IMR-90 (cell line): ENCODE results near the gene DPCD. TPM values are rescaled to one million over a fixed set of nuclear protein-coding genes. Genes with fewer than 3 reads are reported as not detected.

Experiments
- ATAC-seq: fragments of 200-7000 bp; cut with Tn5 transposase; 2 replicates; pipeline ENCODE4 v1.9.1; 2020; ENCODE audit warnings: low read depth, mild to moderate bottlenecking, moderate library complexity
- BruUV-seq: library from RNA; stranded (reverse); fragments of 400-500 nt; replicated peaks from 2 replicates; lab custom pipeline; 2021; lab: Mats Ljungman, UMichigan
- CTCF ChIA-PET: fragments of 300-600 bp; formaldehyde crosslinking; extraction: SDS; loops from one replicate; lab custom pipeline; 2021; ENCODE audit warnings: antibody characterized with exemption; lab: Yijun Ruan, JAX
- POLR2A ChIA-PET: fragments of 300-600 bp; sonication (Branson Sonifier 250); formaldehyde crosslinking; loops from one replicate; lab custom pipeline; 2022; ENCODE audit warnings: antibody characterized with exemption; ENCODE audit not compliant: unreplicated experiment; lab: Charles Lee
- DNase-seq: peaks from one replicate; pipeline ENCODE4 v3.0.0; 2013
- H2AFZ ChIP-seq: replicated peaks from 2 replicates; pipeline ENCODE3; 2013; ENCODE audit warnings: low read length, mild to moderate bottlenecking; ENCODE audit not compliant: poor library complexity
- H2AK5ac ChIP-seq: 2 replicates; pipeline ENCODE4 v1.6.1; 2013; ENCODE audit warnings: low read depth, low read length, inconsistent platforms
- H2AK9ac ChIP-seq: replicated peaks from 2 replicates; pipeline ENCODE3; 2013; ENCODE audit warnings: mild to moderate bottlenecking, low read depth, low read length, moderate library complexity; ENCODE audit not compliant: poor library complexity
- H2BK120ac ChIP-seq: 2 replicates; pipeline ENCODE4 v1.6.1; 2013; ENCODE audit warnings: low read depth, low read length, inconsistent platforms
- H2BK15ac ChIP-seq: 3 replicates; pipeline ENCODE4 v1.6.1; 2013; ENCODE audit warnings: low read depth, low read length, inconsistent platforms
- H2BK20ac ChIP-seq: 2 replicates; pipeline ENCODE4 v1.6.1; 2013; ENCODE audit warnings: low read depth, mild to moderate bottlenecking, inconsistent platforms, low read length, moderate library complexity
- H2BK5ac ChIP-seq: 2 replicates; pipeline ENCODE4 v1.6.1; 2013; ENCODE audit warnings: mild to moderate bottlenecking, low read depth, low read length, inconsistent platforms; ENCODE audit not compliant: poor library complexity, severe bottlenecking
- H3K14ac ChIP-seq: replicated peaks from 2 replicates; pipeline ENCODE4 v1.6.1; 2013; ENCODE audit warnings: low read depth, low read length, inconsistent platforms
- H3K18ac ChIP-seq: 2 replicates; pipeline ENCODE4 v1.6.1; 2013; ENCODE audit warnings: low read depth, low read length, control low read depth
- H3K23ac ChIP-seq: 2 replicates; pipeline ENCODE4 v1.6.1; 2013; ENCODE audit warnings: low read depth, low read length, inconsistent platforms
- H3K27ac ChIP-seq: 2 replicates; pipeline ENCODE4 v1.5.1; 2013; ENCODE audit warnings: mild to moderate bottlenecking, control low read depth, low read length; ENCODE audit not compliant: insufficient read depth
- H3K27me3 ChIP-seq: 2 replicates; pipeline ENCODE4 v1.6.1; 2013; ENCODE audit warnings: low read length; ENCODE audit not compliant: control insufficient read depth, insufficient read depth
- H3K36me3 ChIP-seq: 2 replicates; pipeline ENCODE4 v1.6.1; 2013; ENCODE audit warnings: low read length, mixed read lengths; ENCODE audit not compliant: control insufficient read depth, insufficient read depth
- H3K4ac ChIP-seq: 2 replicates; pipeline ENCODE4 v1.6.1; 2013; ENCODE audit warnings: low read depth, low read length, inconsistent platforms
- H3K4me1 ChIP-seq: 2 replicates; pipeline ENCODE4 v1.6.1; 2013; ENCODE audit warnings: low read length, mixed read lengths; ENCODE audit not compliant: control insufficient read depth, insufficient read depth
- H3K4me2 ChIP-seq: 2 replicates; pipeline ENCODE4 v1.6.1; 2013; ENCODE audit warnings: low read depth, mild to moderate bottlenecking, control low read depth, low read length, moderate library complexity
- H3K4me3 ChIP-seq: 2 replicates; pipeline ENCODE4 v1.5.1; 2013; ENCODE audit warnings: low read depth, mild to moderate bottlenecking, control low read depth, low read length, moderate library complexity; ENCODE audit not compliant: insufficient read depth
- H3K56ac ChIP-seq: 2 replicates; pipeline ENCODE4 v1.6.1; 2013; ENCODE audit warnings: low read length, inconsistent platforms; ENCODE audit not compliant: insufficient read depth; ENCODE audit errors: extremely low read depth
- H3K79me1 ChIP-seq, 2 experiments: 2 replicates each; pipeline ENCODE4 v1.6.1; 2013; ENCODE audit warnings: low read length in 2 of 2, inconsistent platforms in 1 of 2, low read depth in 1 of 2
- H3K9ac ChIP-seq: 2 replicates; pipeline ENCODE4 v1.6.1; 2013; ENCODE audit warnings: low read depth, low read length, control low read depth
- H3K9me1 ChIP-seq: 2 replicates; pipeline ENCODE4 v1.6.1; 2013; ENCODE audit warnings: low read length, inconsistent platforms; ENCODE audit not compliant: insufficient read depth
- H3K9me3 ChIP-seq: 2 replicates; pipeline ENCODE4 v1.6.1; 2013; ENCODE audit warnings: low read length; ENCODE audit not compliant: control insufficient read depth, insufficient read depth
- H4K20me1 ChIP-seq: 2 replicates; pipeline ENCODE4 v1.6.1; 2013; ENCODE audit warnings: low read length, inconsistent platforms; ENCODE audit not compliant: insufficient read depth
- H4K5ac ChIP-seq: 2 replicates; pipeline ENCODE4 v1.6.1; 2013; ENCODE audit warnings: mild to moderate bottlenecking, low read depth, low read length, control low read depth
- H4K8ac ChIP-seq, 2 experiments: 2 replicates each; pipeline ENCODE4 v1.6.1; 2013; ENCODE audit warnings: low read depth in 2 of 2, low read length in 2 of 2, control low read depth in 1 of 2, inconsistent platforms in 1 of 2
- H4K91ac ChIP-seq: 2 replicates; pipeline ENCODE4 v1.6.1; 2013; ENCODE audit warnings: low read depth, low read length, inconsistent platforms; ENCODE audit not compliant: insufficient read depth
- MAFK ChIP-seq: IDR thresholded peaks from 2 replicates; pipeline ENCODE4 v1.6.1; 2012; ENCODE audit warnings: low read depth, low read length, improper control_type of control experiment
- RAD21 ChIP-seq: IDR thresholded peaks from 2 replicates; pipeline ENCODE4 v1.6.1; 2012; ENCODE audit warnings: low read length, improper control_type of control experiment
- WGBS, 2 experiments: methylation state at CpG; one replicate each; pipeline versions ENCODE4 v1.1.5 to v1.1.7; 2013; ENCODE audit warnings: missing lambda C conversion rate in 2 of 2; ENCODE audit not compliant: insufficient read length in 1 of 2; ENCODE audit errors: extremely low coverage in 2 of 2; 5-methylcytosine and 5-hydroxymethylcytosine counted together
- dilution Hi-C: fragments of 300-500 bp; cut with HindIII; formaldehyde crosslinking; loops from one replicate; pipeline ENCODE4 v1.14.3; 2018; ENCODE audit warnings: low sequenced_read_pairs; ENCODE audit not compliant: unreplicated experiment
- in situ Hi-C: fragments of 300-500 bp; cut with MboI; formaldehyde crosslinking; loops from 3 replicates; pipeline ENCODE4 v1.14.3; 2019; ENCODE audit warnings: low sequenced_read_pairs, inconsistent platforms, mixed read lengths
- intact Hi-C: fragments of 100-400 bp; cut with micrococcal nuclease; formaldehyde crosslinking; loops from 2 replicates; pipeline ENCODE4 v1.10.0; 2022
- polyA plus RNA-seq, 3 experiments: library from polyadenylated mRNA; depleted of rRNA; stranded (reverse); fragments of >200 nt; gene quantifications; 2 replicates each; pipeline ENCODE4 v1.2.3, GENCODE V29; 2012; ENCODE audit warnings: low replicate concordance in 1 of 3
- total RNA-seq: library from RNA; depleted of rRNA; stranded (reverse); fragments of >200 nt; gene quantifications from 2 replicates; pipeline ENCODE4 v1.2.3, GENCODE V29; 2012

DPCD gene
- total and polyA plus RNA-seq, 2 of the 4 experiments (the other 2 are of a cell fraction), result 59.1 to 73.7 TPM

DNA sequence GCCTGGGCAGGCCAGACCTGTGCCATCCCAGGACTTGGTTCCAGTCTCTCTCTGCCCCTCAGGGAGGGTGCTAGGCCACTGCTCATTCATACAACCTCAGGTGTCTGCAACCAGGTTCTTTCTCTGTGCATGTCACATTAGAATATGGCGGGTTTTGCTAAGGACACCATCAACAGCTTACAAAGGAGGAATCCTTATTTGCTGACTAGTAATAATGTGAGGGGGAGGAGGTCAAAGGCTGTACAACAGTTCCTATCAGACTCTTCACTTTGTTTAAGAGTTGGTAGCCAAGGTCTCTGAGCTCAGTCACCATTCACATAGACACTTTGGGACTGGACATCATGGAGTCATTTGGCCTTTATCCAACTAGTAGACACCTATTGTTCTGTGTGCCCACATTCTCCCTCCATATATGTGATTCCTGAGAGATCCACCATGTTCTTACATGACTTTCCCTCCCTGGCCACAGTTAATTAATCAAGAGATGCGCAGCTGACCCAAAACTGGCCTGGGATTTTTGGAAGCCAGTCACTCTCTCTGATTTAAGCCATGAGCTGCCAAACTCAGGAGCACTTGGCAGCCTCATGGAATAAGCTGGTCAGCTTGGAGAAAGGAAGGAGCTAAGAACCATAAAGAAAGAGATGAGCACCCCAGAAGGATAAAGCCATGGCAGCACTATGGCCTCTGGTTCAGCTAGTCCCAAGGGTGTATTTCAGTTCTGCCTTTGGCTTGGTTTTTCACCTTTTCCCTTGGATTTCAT is 51.2 kb downstream of the DPCD start:
- Histone ChIP-seq H2BK20ac (no peak overlapping the region), H2BK5ac (no peak overlapping the region), H2AFZ (no peak overlapping the region), H2BK15ac (no peak overlapping the region), H3K9me3 (no peaks in the 10 kb centered on the region), H4K5ac (no peak overlapping the region), H3K23ac (no peak overlapping the region), H3K4me1 (no peaks in the 10 kb centered on the region), H2AK9ac (no peak overlapping the region), H3K4me3 (no peak overlapping the region), H3K18ac (no peak overlapping the region), H3K9ac (no peak overlapping the region), H3K27ac (no peak overlapping the region), H4K8ac (no peak overlapping the region), H3K9me1 (0 out of 2 replicates have a peak, but pooled peaks cover 6% of the 10 kb centered on the region), H4K91ac (no peak overlapping the region), H3K27me3 (no peaks in the 10 kb centered on the region), H2AK5ac (no peak overlapping the region), H3K56ac (no peak overlapping the region), H2BK120ac (no peak overlapping the region), H3K4ac (no peak overlapping the region), H3K36me3 (peaks cover 4% of the 10 kb centered on the region; the same call in 1 of the 2 replicates), H4K20me1 (no peaks in the 10 kb centered on the region), H3K79me1 (no peaks in the 10 kb centered on the region), H3K4me2 (no peak overlapping the region), H3K14ac (no peak overlapping the region)
- in situ Hi-C loops (no loop called here), dilution Hi-C loops (no loop called here), intact Hi-C loops (no loop called here)
- BruUV-seq, result no TSS peak
- no CpG with 5 or more reads among the region's 2 CpGs for WGBS, 2 experiments
- ChIA-PET POLR2A (no interaction called here), CTCF (no interaction called here)
- TF ChIP-seq RAD21, result no peak
- peak; percentile 49 for TF ChIP-seq MAFK
- no peak for ATAC-seq
- no peak for DNase-seq
